Neural crest cell (in vitro differentiated cells): Measurements from ENCODE around the gene NRF1. TPM values are rescaled to one million over a fixed set of nuclear protein-coding genes. Genes with fewer than 3 reads are reported as not detected.
"Not testable (repeated sequence)": the region's sequence is repeated elsewhere in the genome, so short reads cannot be mapped to it uniquely, and the experiment has no call there.

Source experiments
- DNase-seq: peaks from one replicate; pipeline ENCODE4 v3.0.0; 2021; ENCODE audit warnings: low read depth, mixed read lengths, low spot score
- H3K27ac Mint-ChIP-seq: one replicate; pipeline ENCODE4 v1.8.0; 2021; ENCODE audit warnings: mild to moderate bottlenecking, mixed read lengths; ENCODE audit not compliant: unreplicated experiment
- H3K27me3 Mint-ChIP-seq: 2 replicates; pipeline ENCODE4 v1.8.0; 2021; ENCODE audit warnings: low read depth, mild to moderate bottlenecking, mixed read lengths
- H3K36me3 Mint-ChIP-seq: 2 replicates; pipeline ENCODE4 v1.8.0; 2021; ENCODE audit warnings: low read depth, mild to moderate bottlenecking, mixed read lengths
- H3K4me1 Mint-ChIP-seq: 2 replicates; pipeline ENCODE4 v1.8.0; 2021; ENCODE audit warnings: mixed read lengths
- H3K4me3 Mint-ChIP-seq: one replicate; pipeline ENCODE4 v1.8.0; 2021; ENCODE audit warnings: mild to moderate bottlenecking, mixed read lengths
- H3K9me3 Mint-ChIP-seq: 2 replicates; pipeline ENCODE4 v1.8.0; 2021; ENCODE audit warnings: mixed read lengths
- CTCF ChIP-seq: fragments of 200-600 bp; sonication (generic); conservative IDR thresholded peaks from 2 replicates; pipeline ENCODE4 v1.5.0; 2021; ENCODE audit warnings: antibody characterized with exemption, mild to moderate bottlenecking
- total RNA-seq: library from RNA; stranded (reverse); gene quantifications from 2 replicates; pipeline ENCODE4 v1.2.1, GENCODE V29; 2021

The NRF1 gene
- total RNA-seq, 1 donor from 2014 or later: 27.5 TPM

GRCh38 chr7:129578829-129579228 lies 32.7 kb upstream of the NRF1 start:
- no peak for DNase-seq
- peaks cover 11% of the 10 kb centered on the region for H3K9me3 Mint-ChIP-seq
- H3K27me3 Mint-ChIP-seq: no peaks in the 10 kb centered on the region
- TF ChIP-seq CTCF: no peak
- no peak overlapping the region for H3K4me3 Mint-ChIP-seq
- no peaks in the 10 kb centered on the region for H3K4me1 Mint-ChIP-seq
- H3K27ac Mint-ChIP-seq: no peak overlapping the region
- H3K36me3 Mint-ChIP-seq: peaks cover 15% of the 10 kb centered on the region

- H3K36me3 Mint-ChIP-seq: peaks cover 28% of the 10 kb centered on the region
- H3K27me3 Mint-ChIP-seq, H3K4me3 Mint-ChIP-seq, DNase-seq, H3K27ac Mint-ChIP-seq, H3K4me1 Mint-ChIP-seq: not testable (repeated sequence)
- H3K9me3 Mint-ChIP-seq: peaks cover 16% of the 10 kb centered on the region
These were observed 25.3 kb upstream of the NRF1 start for GRCh38 chr7:129586179-129586578.

- TF ChIP-seq CTCF: no peak
- H3K4me1 Mint-ChIP-seq: peaks cover 4% of the 10 kb centered on the region
- peaks cover 25% of the 10 kb centered on the region for H3K36me3 Mint-ChIP-seq
- peaks cover 16% of the 10 kb centered on the region for H3K9me3 Mint-ChIP-seq
- no peak overlapping the region for H3K27ac Mint-ChIP-seq
- no peak for DNase-seq
- H3K4me3 Mint-ChIP-seq: no peak overlapping the region
- H3K27me3 Mint-ChIP-seq: no peaks in the 10 kb centered on the region
These were observed 23.3 kb upstream of the NRF1 start for GRCh38 chr7:129588268-129588667.

- Mint-ChIP-seq H3K27ac (no peak overlapping the region), H3K36me3 (peaks cover 11% of the 10 kb centered on the region), H3K4me3 (no peak overlapping the region), H3K27me3 (no peaks in the 10 kb centered on the region), H3K9me3 (peaks cover 8% of the 10 kb centered on the region), H3K4me1 (peaks cover 4% of the 10 kb centered on the region)
- DNase-seq: no peak
- no peak for TF ChIP-seq CTCF
These were observed 19.7 kb upstream of the NRF1 start for GRCh38 chr7:129591868-129592267.

- H3K27ac Mint-ChIP-seq, H3K36me3 Mint-ChIP-seq, H3K4me1 Mint-ChIP-seq, H3K9me3 Mint-ChIP-seq, H3K4me3 Mint-ChIP-seq, DNase-seq, H3K27me3 Mint-ChIP-seq: not testable (repeated sequence)
These were observed 15.1 kb upstream of the NRF1 start for GRCh38 chr7:129596386-129596785.

GRCh38 chr7:129597672-129598071 lies 13.8 kb upstream of the NRF1 start:
- no peaks in the 10 kb centered on the region for H3K9me3 Mint-ChIP-seq
- H3K4me3 Mint-ChIP-seq: no peak overlapping the region
- H3K4me1 Mint-ChIP-seq: no peaks in the 10 kb centered on the region

More at GRCh38 chr7:129597672-129598071, 13.8 kb upstream of the NRF1 start:
- Mint-ChIP-seq H3K27ac (no peak overlapping the region), H3K36me3 (no peaks in the 10 kb centered on the region), H3K27me3 (no peaks in the 10 kb centered on the region)
- TF ChIP-seq CTCF: no peak
- no peak for DNase-seq
